Measurements from ENCODE around the gene TMEM163.
"Not testable (repeated sequence)": the region's sequence is repeated elsewhere in the genome, so short reads cannot be mapped to it uniquely, and the experiment has no call there.

The TMEM163 gene

GRCh38 chr2:134490559-134490958 lies 228.2 kb downstream of the TMEM163 start:
- no peak for DNase-seq (ENCODE audit: low read depth)

GRCh38 chr2:134489732-134490384 lies 228.9 kb downstream of the TMEM163 start:
- no peak for DNase-seq (ENCODE audit: low read depth)

- DNase-seq (ENCODE audit: low read depth): no peak
Observed at GRCh38 chr2:134482766-134483340, 235.9 kb downstream of the TMEM163 start.

- no peak for DNase-seq (ENCODE audit: low read depth)
Observed at GRCh38 chr2:134482131-134482723, 236.6 kb downstream of the TMEM163 start.

- DNase-seq (ENCODE audit: low read depth): no peak
Observed at GRCh38 chr2:134479696-134480330, 239.0 kb downstream of the TMEM163 start.

GRCh38 chr2:134476982-134477381 lies 241.8 kb downstream of the TMEM163 start:
- DNase-seq (ENCODE audit: low read depth): not testable (repeated sequence)

GRCh38 chr2:134470561-134471168 lies 248.1 kb downstream of the TMEM163 start:
- no peak for DNase-seq (ENCODE audit: low read depth)

GRCh38 chr2:134469516-134470115 lies 249.2 kb downstream of the TMEM163 start:
- DNase-seq (ENCODE audit: low read depth): no peak

- DNase-seq (ENCODE audit: low read depth): no peak
Observed at GRCh38 chr2:134468776-134469175, 250.0 kb downstream of the TMEM163 start.

GRCh38 chr2:134468164-134468563 lies 250.6 kb downstream of the TMEM163 start:
- DNase-seq (ENCODE audit: low read depth): no peak

- no peak for DNase-seq (ENCODE audit: low read depth)
Observed at GRCh38 chr2:134466141-134466540, 252.7 kb downstream of the TMEM163 start.

GRCh38 chr2:134465228-134466105 lies 253.3 kb downstream of the TMEM163 start:
- no peak for DNase-seq (ENCODE audit: low read depth)

GRCh38 chr2:134463699-134464022 lies 255.1 kb downstream of the TMEM163 start:
- no peak for DNase-seq (ENCODE audit: low read depth)

- DNase-seq (ENCODE audit: low read depth): no peak
Observed at GRCh38 chr2:134462791-134463698, 255.8 kb downstream of the TMEM163 start.

- DNase-seq (ENCODE audit: low read depth): no peak
Observed at GRCh38 chr2:134462275-134462674, 256.5 kb downstream of the TMEM163 start.

GRCh38 chr2:134461511-134461910 lies 257.3 kb downstream of the TMEM163 start:
- DNase-seq (ENCODE audit: low read depth): peak; percentile 6

- peak; percentile 43 for DNase-seq (ENCODE audit: low read depth)
Observed at GRCh38 chr2:134460583-134460998, 258.2 kb downstream of the TMEM163 start.

GRCh38 chr2:134459706-134460406 lies 258.9 kb downstream of the TMEM163 start:
- no peak for DNase-seq (ENCODE audit: low read depth)

- no peak for DNase-seq (ENCODE audit: low read depth)
Observed at GRCh38 chr2:134458950-134459349, 259.9 kb downstream of the TMEM163 start.

GRCh38 chr2:134458473-134458853 lies 260.3 kb downstream of the TMEM163 start:
- DNase-seq (ENCODE audit: low read depth): no peak

All from fibroblast of gingiva (primary cell).